OCI-LY7 (cell line): Measurements from ENCODE around the gene HIPK3. TPM values are rescaled to one million over a fixed set of nuclear protein-coding genes. Genes with fewer than 3 reads are reported as not detected.

Source experiments
- BruUV-seq: library from RNA; stranded (reverse); fragments of 400-500 nt; replicated peaks from 2 replicates; lab custom pipeline; 2021; lab: Mats Ljungman, UMichigan
- CTCF ChIA-PET: fragments of 300-600 bp; sonication (Branson Sonifier 250); formaldehyde crosslinking; loops from one replicate; lab custom pipeline; 2022; ENCODE audit warnings: antibody characterized with exemption; ENCODE audit not compliant: unreplicated experiment; lab: Charles Lee
- POLR2A ChIA-PET: fragments of 300-600 bp; sonication (Branson Sonifier 250); formaldehyde crosslinking; loops from one replicate; lab custom pipeline; 2022; ENCODE audit warnings: antibody characterized with exemption; lab: Charles Lee
- DNase-seq: peaks from one replicate; pipeline ENCODE4 v3.0.0-alpha.2; 2015; ENCODE audit warnings: low spot score
- H2AFZ ChIP-seq: fragments of 200-600 bp; sonication (generic), shearing (Covaris generic); 2 replicates; pipeline ENCODE4 v1.6.1; 2014; ENCODE audit warnings: mild to moderate bottlenecking, antibody characterized with exemption, low read length, moderate library complexity
- H3K27ac ChIP-seq: fragments of 200-600 bp; sonication (generic); 2 replicates; pipeline ENCODE4 v1.5.1; 2014; ENCODE audit warnings: mixed run types, low read depth, mild to moderate bottlenecking, moderate library complexity, low read length, inconsistent platforms; ENCODE audit not compliant: poor library complexity, severe bottlenecking
- H3K36me3 ChIP-seq: fragments of 200-600 bp; sonication (generic); 2 replicates; pipeline ENCODE4 v1.6.1; 2014; ENCODE audit warnings: mild to moderate bottlenecking, antibody characterized with exemption, low read length, moderate library complexity, mixed read lengths; ENCODE audit not compliant: insufficient read depth
- H3K4me1 ChIP-seq: fragments of 200-600 bp; sonication (generic); 2 replicates; pipeline ENCODE4 v1.5.1; 2014; ENCODE audit warnings: mild to moderate bottlenecking, low read length; ENCODE audit not compliant: insufficient read depth, poor library complexity, severe bottlenecking
- H3K4me2 ChIP-seq: fragments of 200-600 bp; sonication (generic); 2 replicates; pipeline ENCODE4 v1.6.1; 2014; ENCODE audit warnings: mild to moderate bottlenecking, low read length
- H3K4me3 ChIP-seq: fragments of 200-600 bp; sonication (generic); 2 replicates; pipeline ENCODE4 v1.5.1; 2014; ENCODE audit warnings: mild to moderate bottlenecking, low read depth, low read length; ENCODE audit not compliant: poor library complexity, severe bottlenecking
- H3K79me2 ChIP-seq: fragments of 200-600 bp; sonication (generic); 2 replicates; pipeline ENCODE4 v1.6.1; 2016; ENCODE audit warnings: low read depth, mild to moderate bottlenecking, low read length, moderate library complexity, mixed read lengths; ENCODE audit not compliant: insufficient read depth
- H3K9me2 ChIP-seq: fragments of 200-600 bp; sonication (generic); 2 replicates; pipeline ENCODE4 v1.6.1; 2016; ENCODE audit warnings: mild to moderate bottlenecking, low read length, mixed read lengths; ENCODE audit not compliant: insufficient read depth
- H3K9me3 ChIP-seq: fragments of 200-600 bp; sonication (generic); 2 replicates; pipeline ENCODE4 v1.6.1; 2014; ENCODE audit warnings: mild to moderate bottlenecking, mixed run types, low read length, mixed read lengths
- H4K20me1 ChIP-seq: fragments of 200-600 bp; sonication (generic); 2 replicates; pipeline ENCODE4 v1.6.1; 2014; ENCODE audit warnings: mild to moderate bottlenecking, antibody characterized with exemption, low read length, moderate library complexity, mixed read lengths; ENCODE audit not compliant: insufficient read depth
- EZH2phosphoT487 ChIP-seq: fragments of 200-600 bp; sonication (generic); IDR thresholded peaks from 2 replicates; pipeline ENCODE4 v1.6.1; 2018; ENCODE audit warnings: low read depth, borderline replicate concordance, mild to moderate bottlenecking, mixed run types, antibody characterized with exemption, low read length, moderate library complexity, mixed read lengths
- intact Hi-C: fragments of 100-400 bp; cut with micrococcal nuclease; formaldehyde crosslinking; loops from one replicate; pipeline ENCODE4 v1.10.0; 2022; ENCODE audit not compliant: unreplicated experiment
- total RNA-seq, 2 experiments: library from RNA; depleted of rRNA in 1 of 2; stranded (reverse); fragments of >200 nt in 1 of 2; shearing (Covaris generic) in 1 of 2; gene quantifications; 2 replicates each; pipeline ENCODE4 v1.2.3, GENCODE V29; 2014 to 2022
- TF ChIP-seq, protein P1 (sequence below): fragments of 200-600 bp; sonication (generic); conservative IDR thresholded peaks from 2 replicates; pipeline ENCODE4 v1.5.1; 2014; ENCODE audit warnings: mild to moderate bottlenecking, antibody characterized with exemption, low read length, moderate library complexity, mixed read lengths

HIPK3 gene
- total RNA-seq, 2 experiments from 2014 or later: 19.0 to 28.4 TPM

DNA sequence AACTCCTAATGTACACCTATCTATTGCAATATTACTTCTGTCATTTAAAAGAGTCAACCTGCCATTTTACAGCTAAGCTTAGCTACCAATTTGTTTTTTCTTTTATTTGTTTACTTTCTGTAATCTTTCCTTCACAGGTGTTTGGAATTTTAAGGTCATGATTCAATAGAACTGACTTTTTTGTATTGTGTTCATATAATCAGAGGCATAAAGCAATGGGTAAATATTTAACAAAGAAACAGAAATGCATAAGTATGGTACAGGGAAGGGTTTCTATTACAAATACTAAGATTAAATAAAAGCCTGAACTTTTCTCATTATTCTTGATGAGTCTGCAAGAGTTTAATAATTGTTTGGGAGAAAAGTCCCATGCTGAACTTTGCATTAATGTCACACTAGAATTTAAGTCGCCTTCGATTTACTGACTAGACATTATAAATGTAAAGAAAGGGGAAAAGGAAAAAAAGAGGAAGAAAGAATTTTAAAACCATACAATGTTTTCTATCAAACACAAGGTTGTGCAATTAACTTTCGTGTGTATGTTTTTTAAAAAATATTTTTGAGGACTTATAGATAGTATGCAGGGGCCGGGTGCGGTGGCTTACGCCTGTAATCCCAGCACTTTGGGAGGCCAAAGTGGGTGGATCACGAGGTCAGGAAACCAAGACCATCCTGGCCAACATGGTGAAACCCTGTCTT is 35.0 kb upstream of the HIPK3 start:
- Histone ChIP-seq H2AFZ (no peak overlapping the region), H3K9me2 (no peaks in the 10 kb centered on the region), H3K36me3 (no peaks in the 10 kb centered on the region), H4K20me1 (no peaks in the 10 kb centered on the region), H3K4me3 (no peak overlapping the region), H3K4me1 (no peaks in the 10 kb centered on the region), H3K9me3 (no peaks in the 10 kb centered on the region), H3K4me2 (no peak overlapping the region), H3K79me2 (no peaks in the 10 kb centered on the region), H3K27ac (no peak overlapping the region)
- no peak for DNase-seq
- no TSS peak for BruUV-seq
- CTCF ChIA-PET: no interaction called here
- intact Hi-C loops: no loop called here
- POLR2A ChIA-PET: interaction anchor here (0.6 to 0.7 kb wide), 2 partner anchors 14 to 520 kb away, joined by 3 to 9 read pairs; no protein-coding TSS in a partner anchor
- TF ChIP-seq EZH2phosphoT487: no peak
- TF ChIP-seq, protein P1, sequence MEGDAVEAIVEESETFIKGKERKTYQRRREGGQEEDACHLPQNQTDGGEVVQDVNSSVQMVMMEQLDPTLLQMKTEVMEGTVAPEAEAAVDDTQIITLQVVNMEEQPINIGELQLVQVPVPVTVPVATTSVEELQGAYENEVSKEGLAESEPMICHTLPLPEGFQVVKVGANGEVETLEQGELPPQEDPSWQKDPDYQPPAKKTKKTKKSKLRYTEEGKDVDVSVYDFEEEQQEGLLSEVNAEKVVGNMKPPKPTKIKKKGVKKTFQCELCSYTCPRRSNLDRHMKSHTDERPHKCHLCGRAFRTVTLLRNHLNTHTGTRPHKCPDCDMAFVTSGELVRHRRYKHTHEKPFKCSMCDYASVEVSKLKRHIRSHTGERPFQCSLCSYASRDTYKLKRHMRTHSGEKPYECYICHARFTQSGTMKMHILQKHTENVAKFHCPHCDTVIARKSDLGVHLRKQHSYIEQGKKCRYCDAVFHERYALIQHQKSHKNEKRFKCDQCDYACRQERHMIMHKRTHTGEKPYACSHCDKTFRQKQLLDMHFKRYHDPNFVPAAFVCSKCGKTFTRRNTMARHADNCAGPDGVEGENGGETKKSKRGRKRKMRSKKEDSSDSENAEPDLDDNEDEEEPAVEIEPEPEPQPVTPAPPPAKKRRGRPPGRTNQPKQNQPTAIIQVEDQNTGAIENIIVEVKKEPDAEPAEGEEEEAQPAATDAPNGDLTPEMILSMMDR: no peak

DNA sequence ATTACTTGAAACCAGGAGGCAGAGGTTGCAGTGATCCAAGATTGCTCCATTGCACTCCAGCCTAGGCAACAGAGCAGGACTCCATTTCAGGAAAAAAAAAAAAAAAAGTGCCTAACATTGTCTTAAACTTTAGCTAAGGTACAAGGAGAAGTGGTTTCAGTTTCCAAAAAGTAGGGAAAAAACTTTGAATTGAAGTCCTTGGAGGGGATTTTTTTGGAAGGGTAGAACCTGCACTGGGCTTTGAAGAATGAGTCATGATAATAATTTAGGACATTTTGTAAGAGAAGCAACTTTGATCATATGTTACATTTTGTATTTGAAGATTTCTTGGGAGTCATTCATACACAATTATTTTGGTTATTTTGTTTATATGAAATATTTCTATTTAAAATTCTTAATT is 31.8 kb upstream of the HIPK3 start:
- H3K27ac ChIP-seq: no peak overlapping the region
- no peaks in the 10 kb centered on the region for H4K20me1 ChIP-seq
- ChIA-PET POLR2A (interaction anchor here (0.7 kb wide), 2 partner anchors 38 to 591 kb away, joined by 3 read pairs; no protein-coding TSS in a partner anchor), CTCF (no interaction called here)
- H3K4me2 ChIP-seq: no peak overlapping the region
- no TSS peak for BruUV-seq
- DNase-seq: no peak
- H3K9me3 ChIP-seq: no peaks in the 10 kb centered on the region
- H2AFZ ChIP-seq: no peak overlapping the region
- H3K36me3 ChIP-seq: no peaks in the 10 kb centered on the region
- no peaks in the 10 kb centered on the region for H3K79me2 ChIP-seq
- H3K9me2 ChIP-seq: no peaks in the 10 kb centered on the region
- no peak overlapping the region for H3K4me3 ChIP-seq
- H3K4me1 ChIP-seq: no peaks in the 10 kb centered on the region
- intact Hi-C loops: no loop called here
- TF ChIP-seq, protein P1: no peak
- no peak for TF ChIP-seq EZH2phosphoT487

DNA sequence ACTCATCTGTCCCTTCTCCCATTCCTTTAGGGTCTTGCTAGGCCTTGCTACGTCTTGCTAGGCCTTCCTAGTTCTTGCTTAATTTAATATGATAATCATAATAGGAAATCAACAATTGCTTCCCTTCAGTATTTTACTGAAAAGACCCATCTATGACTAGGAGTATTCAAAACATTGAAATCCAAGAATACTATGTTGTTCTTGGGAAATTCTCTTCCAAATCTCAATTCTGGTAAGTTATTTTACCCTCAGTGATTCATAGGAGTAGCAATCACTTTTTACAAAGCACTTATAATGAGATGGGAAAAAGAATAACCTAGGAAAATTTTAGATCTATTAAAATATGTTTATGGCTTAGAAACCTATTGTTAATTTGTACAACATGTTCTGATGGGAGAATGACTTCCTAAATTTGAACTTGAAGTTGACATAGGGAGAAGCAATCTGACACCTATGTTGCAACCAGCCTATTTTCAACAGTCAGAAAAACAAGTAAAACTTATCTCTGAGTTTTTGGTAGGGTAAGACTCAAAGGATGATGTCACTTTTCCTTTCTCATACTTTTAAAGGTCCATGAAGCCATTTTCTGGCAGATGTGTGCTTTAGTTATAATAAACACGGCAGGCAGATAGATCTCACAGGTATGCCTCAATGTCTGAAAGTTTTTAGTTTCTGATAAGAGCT is 29.5 kb upstream of the HIPK3 start:
- POLR2A ChIA-PET: no interaction called here
- no peak overlapping the region for H3K4me3 ChIP-seq
- no peaks in the 10 kb centered on the region for H3K36me3 ChIP-seq
- H4K20me1 ChIP-seq: no peaks in the 10 kb centered on the region
- no peak overlapping the region for H3K4me2 ChIP-seq
- H3K4me1 ChIP-seq: no peaks in the 10 kb centered on the region
- intact Hi-C loops: no loop called here
- H3K9me2 ChIP-seq: no peaks in the 10 kb centered on the region
- no peak for TF ChIP-seq EZH2phosphoT487
- TF ChIP-seq, protein P1: no peak
- no TSS peak for BruUV-seq
- DNase-seq: no peak
- no peaks in the 10 kb centered on the region for H3K79me2 ChIP-seq
- H2AFZ ChIP-seq: no peak overlapping the region; the same call in 1 of the 2 replicates
- no peaks in the 10 kb centered on the region for H3K9me3 ChIP-seq
- CTCF ChIA-PET: no interaction called here
- no peak overlapping the region for H3K27ac ChIP-seq
